GM23338 (cell line): ENCODE results near the gene KLF11.

Experiments
- CREB1 ChIP-seq: fragments of 250-450 bp; sonication (Bioruptor Pico); IDR thresholded peaks from 2 replicates; pipeline ENCODE4 v1.5.0; 2020; ENCODE audit warnings: low read depth, mild to moderate bottlenecking, moderate library complexity
- CTCF ChIP-seq, 2 experiments: fragments of 200-600 bp in 1 of 2; sonication (generic) in 1 of 2; conservative IDR thresholded peaks; 2 replicates each; pipeline versions ENCODE4 v1.5.1 to v1.6.1; 2016 to 2017; ENCODE audit warnings: antibody characterized with exemption in 2 of 2, low read depth in 2 of 2, mild to moderate bottlenecking in 2 of 2, moderate library complexity in 1 of 2
- EZH2 ChIP-seq: fragments of 200-600 bp; sonication (generic); IDR thresholded peaks from one replicate; pipeline ENCODE4 v1.8.0; 2017; ENCODE audit warnings: antibody characterized with exemption, mild to moderate bottlenecking, low read depth; ENCODE audit not compliant: unreplicated experiment
- EZH2phosphoT487 ChIP-seq: fragments of 200-600 bp; sonication (generic); IDR thresholded peaks from one replicate; pipeline ENCODE4 v1.8.1; 2018; ENCODE audit warnings: antibody characterized with exemption; ENCODE audit not compliant: unreplicated experiment
- JUNB ChIP-seq: IDR thresholded peaks from one replicate; pipeline ENCODE4 v1.6.1; 2016; ENCODE audit warnings: antibody characterized with exemption; ENCODE audit not compliant: unreplicated experiment
- POLR2AphosphoS5 ChIP-seq: IDR thresholded peaks from 2 replicates; pipeline ENCODE4 v1.6.1; 2016; ENCODE audit warnings: antibody characterized with exemption, low read depth
- REST ChIP-seq: IDR thresholded peaks from one replicate; pipeline ENCODE4 v1.6.1; 2018; ENCODE audit warnings: antibody characterized with exemption; ENCODE audit not compliant: unreplicated experiment
- STAT1 ChIP-seq: IDR thresholded peaks from one replicate; pipeline ENCODE4 v1.6.1; 2016; ENCODE audit warnings: antibody characterized with exemption; ENCODE audit not compliant: unreplicated experiment
- ZNF114 ChIP-seq: fragments of 250-450 bp; sonication (Bioruptor Pico); IDR thresholded peaks from 2 replicates; pipeline ENCODE4 v1.5.0; 2020; ENCODE audit warnings: mild to moderate bottlenecking, moderate library complexity
- ZNF462 ChIP-seq: fragments of 250-450 bp; sonication (Bioruptor Pico); IDR thresholded peaks from 2 replicates; pipeline ENCODE4 v1.5.0; 2020; ENCODE audit warnings: mild to moderate bottlenecking, moderate library complexity

GRCh38 chr2:10031886-10032745 is 11.2 kb upstream of the KLF11 start:
- TF ChIP-seq CTCF (conservative IDR thresholded peaks at IDR 0.05; ENCODE audit: low read depth in 2 of 2), result no peak
- no peak for TF ChIP-seq EZH2
- TF ChIP-seq REST, result no peak
- no peak for TF ChIP-seq STAT1
- no peak for TF ChIP-seq POLR2AphosphoS5
- no peak for TF ChIP-seq ZNF462
- no peak for TF ChIP-seq CREB1 (CRISPR knock-in tag)
- no peak for TF ChIP-seq JUNB
- no peak for TF ChIP-seq EZH2phosphoT487
- no peak for TF ChIP-seq ZNF114 (CRISPR knock-in tag)
